GM12873 (cell line): Measurements from ENCODE around the gene PAQR9.

Experiments used
- CTCF ChIP-seq: IDR thresholded peaks from 2 replicates; pipeline ENCODE4 v1.5.1; 2012; ENCODE audit warnings: low read depth, mild to moderate bottlenecking, moderate library complexity, low read length, control low read depth; ENCODE audit not compliant: insufficient read depth; ENCODE audit errors: missing control alignments

PAQR9 gene

GRCh38 chr3:142947352-142947751 is 16.1 kb downstream of the PAQR9 start:
- TF ChIP-seq CTCF = no peak

- no peak for TF ChIP-seq CTCF
Observed at GRCh38 chr3:142946861-142947260, 16.6 kb downstream of the PAQR9 start.

- TF ChIP-seq CTCF = no peak
Observed at GRCh38 chr3:142945023-142945422, 18.5 kb downstream of the PAQR9 start.

GRCh38 chr3:142944342-142944741 is 19.1 kb downstream of the PAQR9 start:
- no peak for TF ChIP-seq CTCF

- no peak for TF ChIP-seq CTCF
Observed at GRCh38 chr3:142943870-142944269, 19.6 kb downstream of the PAQR9 start.

- TF ChIP-seq CTCF = no peak
Observed at GRCh38 chr3:142943349-142943748, 20.1 kb downstream of the PAQR9 start.

GRCh38 chr3:142941373-142942123 is 21.9 kb downstream of the PAQR9 start:
- no peak for TF ChIP-seq CTCF
